Hepatocyte (in vitro differentiated cells): ENCODE data around the gene FOS.

Source experiments
- CTCF ChIP-seq: fragments of 200-600 bp; sonication (generic); IDR thresholded peaks from 2 replicates; pipeline ENCODE4 v1.5.1; 2016; ENCODE audit warnings: antibody characterized with exemption, mild to moderate bottlenecking; ENCODE audit not compliant: poor library complexity
- EZH2 ChIP-seq: fragments of 200-600 bp; sonication (generic); IDR thresholded peaks from 2 replicates; pipeline ENCODE4 v1.6.1; 2016; ENCODE audit warnings: antibody characterized with exemption, mild to moderate bottlenecking, borderline replicate concordance

- TF ChIP-seq EZH2 (no peak), CTCF (no peak)
Measured at GRCh38 chr14:75291331-75291730, 12.7 kb downstream of the FOS start.
